T follicular helper cell (primary cell): Measurements from ENCODE around the gene NAALAD2.
"Not testable (repeated sequence)": the region's sequence is repeated elsewhere in the genome, so short reads cannot be mapped to it uniquely, and the experiment has no call there.

Source experiments
- DNase-seq: peaks from one replicate; pipeline ENCODE4 v3.0.0-alpha.2; 2020; ENCODE audit warnings: low read depth

NAALAD2 gene

DNA sequence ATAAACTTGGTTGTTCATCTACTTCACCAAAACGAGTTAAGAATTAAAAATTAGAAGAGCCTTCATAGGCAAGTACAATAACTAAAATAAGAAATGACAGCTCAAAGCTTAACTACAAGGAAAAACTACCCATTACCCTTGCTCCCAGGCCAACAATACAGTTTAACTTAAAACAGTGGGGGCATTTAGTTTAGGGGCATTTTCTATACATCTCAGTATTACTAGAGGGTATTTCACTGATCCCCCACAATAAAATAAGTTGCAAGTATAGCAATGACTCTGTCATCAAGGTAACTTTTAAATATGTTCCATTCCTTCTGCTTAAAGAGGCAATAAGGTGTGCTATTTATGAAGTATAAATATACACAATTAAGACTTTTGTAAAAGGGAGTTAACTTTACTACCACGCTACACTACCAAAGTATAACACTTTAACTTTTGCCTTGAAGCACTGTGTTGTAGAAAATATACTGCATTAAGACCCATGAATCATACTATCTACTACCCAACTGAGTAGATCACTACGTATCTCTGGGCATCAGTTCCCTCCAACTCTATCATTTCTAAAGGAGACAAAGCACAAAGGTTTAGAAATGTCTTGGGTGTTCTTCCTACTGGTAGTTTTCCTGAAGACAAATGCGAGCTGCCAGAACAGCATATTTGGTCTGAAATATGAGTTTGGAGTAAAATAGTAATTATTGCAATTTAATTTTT, 58.6 kb downstream of the NAALAD2 start:
- no peak for DNase-seq

GRCh38 chr11:90197377-90197776, 62.9 kb downstream of the NAALAD2 start:
- DNase-seq: no peak

DNA sequence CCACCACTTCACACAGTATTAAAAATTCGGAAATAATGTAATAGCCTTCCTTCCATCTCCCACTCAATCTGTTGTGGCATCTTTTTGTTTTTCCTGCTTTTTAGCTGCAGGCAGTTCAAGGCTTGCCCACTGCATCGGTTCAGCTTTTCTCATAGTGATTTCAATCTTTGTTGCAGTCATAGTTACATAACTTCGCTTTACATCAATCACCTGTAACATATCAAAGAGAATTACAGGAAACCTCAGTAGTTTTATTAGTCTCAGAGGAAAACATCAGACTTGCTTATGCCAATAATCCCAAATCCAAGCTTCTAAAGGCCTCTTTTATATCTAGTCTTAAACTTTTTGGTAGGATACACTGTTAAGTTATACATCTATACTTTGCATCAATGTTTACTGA, 67.9 kb downstream of the NAALAD2 start:
- DNase-seq: no peak

DNA sequence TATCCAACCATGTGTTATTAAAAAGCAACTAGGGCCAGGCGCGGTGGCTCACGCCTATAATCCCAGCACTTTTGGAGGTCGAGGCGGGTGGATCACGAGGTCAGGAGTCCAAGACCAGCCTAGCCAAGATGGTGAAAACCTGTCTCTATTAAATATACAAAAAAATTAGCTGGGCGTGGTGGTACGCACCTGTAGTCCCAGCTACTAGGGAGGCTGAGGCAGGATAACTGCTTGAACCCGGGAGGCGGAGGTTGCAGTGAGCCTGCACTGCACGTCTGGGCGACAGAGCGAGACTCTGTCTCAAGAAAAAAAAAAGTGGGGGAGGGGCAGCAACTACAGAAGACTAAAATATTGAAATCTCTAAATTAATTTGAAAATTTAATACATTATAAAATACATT, 69.9 kb downstream of the NAALAD2 start:
- no peak for DNase-seq

DNA sequence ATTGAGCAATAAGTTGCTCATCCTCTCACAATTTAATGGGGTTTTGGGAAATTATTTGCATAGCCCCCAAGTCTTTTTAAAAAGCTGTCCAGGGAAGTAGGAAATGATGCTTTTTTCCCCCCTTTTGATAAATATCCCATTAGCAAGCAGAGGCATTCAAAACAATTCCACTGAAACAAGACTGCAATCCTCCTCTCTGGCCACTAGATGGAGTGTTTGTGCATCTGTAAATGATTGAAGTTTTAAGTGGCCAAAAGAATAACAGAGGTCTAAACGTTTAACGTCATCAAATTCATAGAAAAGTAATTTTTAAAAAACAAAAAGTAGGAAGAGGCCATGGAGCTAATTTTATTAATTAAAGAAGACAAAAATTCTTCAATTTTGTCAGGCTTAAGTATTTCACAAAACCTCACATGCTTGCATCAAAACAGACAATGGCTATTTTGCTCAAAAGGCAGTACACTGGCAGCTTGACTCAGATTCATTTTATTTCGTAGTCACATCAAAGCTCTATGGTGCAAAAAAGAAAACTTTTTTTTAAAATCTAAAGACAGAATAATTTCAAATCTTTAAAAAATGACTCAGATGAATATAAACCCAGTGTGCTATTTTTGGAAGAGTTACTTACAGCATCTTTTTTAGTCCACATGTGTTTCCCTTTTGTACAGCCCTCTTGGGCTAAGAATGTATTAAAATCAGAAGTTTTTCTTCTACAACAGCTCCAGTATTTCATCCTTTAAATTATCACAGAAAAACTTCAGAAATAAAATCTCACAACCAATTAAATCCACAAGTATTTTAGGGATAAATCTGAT, 70.6 kb downstream of the NAALAD2 start:
- DNase-seq: no peak

DNA sequence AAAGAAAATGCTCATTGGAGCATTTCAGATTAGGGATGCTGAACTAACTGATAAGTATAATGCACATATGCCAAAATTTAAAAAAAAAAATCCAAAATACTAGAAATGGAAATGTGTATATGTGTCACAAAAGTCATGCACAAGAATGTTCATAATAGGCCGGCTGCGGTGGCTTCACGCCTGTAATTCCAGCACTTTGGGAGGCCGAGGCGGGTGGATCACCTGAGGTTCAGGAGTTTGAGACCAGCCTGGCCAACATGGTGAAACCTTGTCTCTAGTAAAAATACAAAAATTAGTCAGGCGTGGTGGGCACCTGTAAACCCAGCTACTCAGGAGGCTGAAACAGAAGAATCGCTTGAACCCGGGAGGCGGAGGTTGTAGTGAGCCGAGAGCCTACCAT, 73.5 kb downstream of the NAALAD2 start:
- not testable (repeated sequence) for DNase-seq

DNA sequence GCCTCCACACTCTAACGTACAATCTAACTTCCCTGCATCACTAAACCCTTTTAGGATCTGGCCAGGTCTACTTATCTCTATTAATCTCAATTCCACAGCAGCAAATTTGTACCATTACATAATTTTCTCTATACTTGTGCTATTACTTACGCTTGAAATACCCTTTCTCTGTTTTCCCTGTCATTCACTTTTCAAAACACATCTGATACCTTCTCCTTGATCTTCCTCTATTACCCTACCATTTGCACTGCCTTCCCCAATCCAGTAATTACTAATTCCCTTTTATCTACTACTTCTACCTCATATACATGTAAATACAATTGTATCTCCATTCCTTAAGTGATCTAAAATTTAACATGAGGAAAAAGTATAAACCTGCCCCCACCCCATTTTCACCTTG, 74.4 kb downstream of the NAALAD2 start:
- DNase-seq: no peak

DNA sequence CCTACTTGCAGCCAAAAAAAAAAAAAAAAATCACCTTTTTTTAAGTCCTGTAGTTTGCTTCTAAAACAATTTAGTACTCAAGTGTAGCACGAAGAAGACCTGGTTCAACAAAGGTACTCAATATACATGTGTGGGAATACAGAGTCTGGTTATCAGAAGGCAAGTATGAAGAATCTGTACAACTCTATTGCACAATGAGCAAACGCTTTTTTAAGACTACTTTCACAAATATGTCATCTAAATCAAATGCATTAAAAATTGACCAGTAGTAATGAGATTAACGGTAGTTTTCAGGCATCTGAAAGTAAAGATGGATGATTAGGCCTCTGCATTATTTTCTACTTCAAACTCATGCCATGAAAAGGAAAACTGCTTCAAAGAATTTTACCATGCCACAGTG, 78.9 kb downstream of the NAALAD2 start:
- no peak for DNase-seq

DNA sequence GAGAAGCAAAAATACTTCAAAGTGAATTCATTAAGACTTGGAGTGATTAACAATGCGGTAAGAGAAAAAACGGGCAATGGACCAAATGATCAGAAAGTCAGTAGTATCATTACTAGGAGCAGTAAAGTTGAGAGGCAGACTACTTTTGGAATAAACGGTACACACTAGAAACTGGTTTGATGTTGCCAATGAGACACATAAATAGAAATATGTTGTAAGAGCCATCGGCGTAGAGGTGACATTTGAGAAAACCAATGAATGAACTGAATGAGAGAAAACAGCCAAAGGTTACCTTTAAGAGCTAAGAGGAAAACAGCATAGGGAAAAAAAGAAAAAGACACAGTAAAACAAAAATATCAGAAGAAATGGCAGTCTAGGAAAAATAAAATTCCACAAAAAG, 82.1 kb downstream of the NAALAD2 start:
- DNase-seq: no peak

- DNase-seq: no peak
Measured at GRCh38 chr11:90218606-90219005, 84.1 kb downstream of the NAALAD2 start.

- no peak for DNase-seq
Measured at GRCh38 chr11:90219438-90219837, 85.0 kb downstream of the NAALAD2 start.

DNA sequence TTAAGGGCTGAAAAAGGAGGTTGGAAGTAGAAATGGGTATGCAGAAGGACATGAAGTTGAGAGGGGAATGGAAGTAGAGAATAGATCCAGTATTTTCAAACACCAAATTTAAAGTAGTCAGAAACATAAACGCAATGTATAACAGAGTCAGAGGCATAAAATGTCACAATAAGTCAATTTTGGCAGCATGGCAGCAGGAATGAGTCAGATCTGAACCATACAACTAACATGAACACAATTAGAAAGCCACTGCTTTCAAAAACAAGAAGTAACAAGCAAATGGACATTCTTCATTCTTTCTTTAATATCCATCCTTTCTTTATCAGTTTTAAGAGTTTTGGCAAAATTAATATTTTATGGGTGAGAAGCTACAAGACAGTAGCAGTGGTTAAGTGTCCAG, 85.9 kb downstream of the NAALAD2 start:
- no peak for DNase-seq

- DNase-seq: no peak
Measured at GRCh38 chr11:90221803-90222458, 87.5 kb downstream of the NAALAD2 start.

DNA sequence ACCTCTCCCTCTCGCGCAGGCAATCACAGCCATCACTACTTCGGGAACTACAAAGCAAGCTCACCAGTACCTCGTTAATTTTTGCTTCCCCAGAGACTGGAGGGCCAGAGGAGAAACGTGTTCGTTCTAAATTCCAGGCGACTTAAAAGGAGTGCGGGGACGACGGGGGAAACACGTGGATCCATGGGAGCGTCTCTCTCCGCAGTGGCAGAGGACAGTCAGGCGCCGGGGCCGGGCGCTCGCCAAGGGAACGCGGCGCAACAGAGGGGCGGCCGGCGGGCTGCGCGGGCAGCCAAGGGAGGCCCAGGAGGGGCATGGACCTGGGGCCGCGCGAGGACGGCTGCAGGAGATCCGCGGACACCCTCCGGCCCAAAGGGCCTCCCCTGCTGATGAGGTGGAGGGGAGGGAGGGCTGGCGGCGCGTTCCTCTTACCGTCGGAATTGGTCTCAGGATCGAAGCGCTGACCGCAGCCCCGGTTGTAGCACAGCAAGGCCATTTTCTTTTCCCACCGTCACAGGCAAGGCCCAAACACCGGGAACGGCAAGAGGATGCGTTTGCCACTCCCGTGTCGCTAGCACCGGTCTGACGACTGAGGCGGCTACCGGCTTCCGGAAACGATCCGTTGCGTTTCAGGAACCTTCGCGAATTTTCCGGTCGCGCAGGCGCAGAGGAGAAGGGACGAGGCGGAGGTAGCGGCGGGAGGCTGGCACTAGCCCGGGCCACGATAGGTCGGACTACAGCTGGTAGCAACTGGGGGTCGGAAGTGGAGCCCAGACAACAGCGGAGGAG, 88.2 kb downstream of the NAALAD2 start, which contains the start of gene CHORDC1:
Gene CHORDC1 (minus strand): TSS at position 591 of the 789 bp plus-strand sequence. CDS start 95 bp downstream, at position 496.
- peak; percentile 83 for DNase-seq

DNA sequence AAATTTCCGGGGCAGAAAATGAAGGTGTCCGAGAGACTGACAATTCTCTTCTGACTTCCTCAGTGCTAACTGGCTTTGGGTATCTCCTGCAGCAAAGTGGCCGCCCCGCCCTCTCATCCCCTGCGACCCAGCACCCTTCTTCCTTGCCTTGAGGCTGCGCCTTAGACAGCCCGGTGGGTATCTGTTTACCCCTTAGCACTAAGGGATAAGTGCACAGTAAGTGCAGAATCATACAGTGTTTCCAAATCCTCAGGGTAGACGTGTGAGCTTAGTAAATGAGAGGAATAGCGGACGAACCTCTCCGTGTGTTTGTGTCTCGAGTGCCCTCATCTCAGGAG, 88.8 kb downstream of the NAALAD2 start:
- DNase-seq: no peak

DNA sequence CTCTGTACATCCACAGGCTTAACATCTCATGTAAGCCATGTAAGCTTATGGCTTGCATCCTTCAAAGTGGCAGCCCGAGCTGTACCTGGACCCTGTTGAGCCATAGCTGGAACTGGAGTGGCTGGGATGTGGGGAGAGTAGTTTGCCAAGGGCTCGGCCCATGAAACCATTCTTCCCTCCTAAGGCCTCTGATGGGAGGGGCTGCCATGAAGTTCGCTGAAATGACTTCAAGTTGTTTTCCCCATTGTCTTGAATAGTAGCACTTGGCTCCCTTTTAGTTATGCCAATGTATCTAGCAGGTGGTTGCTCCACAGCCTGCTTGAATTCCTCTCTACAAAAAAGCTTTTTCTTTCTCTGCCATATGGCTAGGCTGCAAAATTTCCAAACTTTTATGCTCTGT, 93.6 kb downstream of the NAALAD2 start:
- no peak for DNase-seq

GRCh38 chr11:90229791-90230190, 95.3 kb downstream of the NAALAD2 start:
- DNase-seq: no peak

- no peak for DNase-seq
Measured at GRCh38 chr11:90234977-90235376, 100.5 kb downstream of the NAALAD2 start.

GRCh38 chr11:90235526-90235925, 101.1 kb downstream of the NAALAD2 start:
- no peak for DNase-seq

- no peak for DNase-seq
Measured at GRCh38 chr11:90237004-90237403, 102.5 kb downstream of the NAALAD2 start.

- DNase-seq: not testable (repeated sequence)
Measured at GRCh38 chr11:90239967-90240636, 105.6 kb downstream of the NAALAD2 start.

- no peak for DNase-seq
Measured at GRCh38 chr11:90241414-90241813, 107.0 kb downstream of the NAALAD2 start.
